AG09319 (cell line): Measurements from ENCODE around the gene SPAG9.
"Not testable (repeated sequence)": the region's sequence is repeated elsewhere in the genome, so short reads cannot be mapped to it uniquely, and the experiment has no call there.

Experiments
- DNase-seq: peaks from one replicate; pipeline ENCODE4 v3.0.0-alpha.2; 2010; ENCODE audit warnings: low read depth; ENCODE audit errors: extremely low read depth
- CTCF ChIP-seq: IDR thresholded peaks from 2 replicates; pipeline ENCODE4 v1.5.1; 2011; ENCODE audit warnings: low read depth, mild to moderate bottlenecking, inconsistent platforms, low read length, moderate library complexity

The SPAG9 gene

DNA sequence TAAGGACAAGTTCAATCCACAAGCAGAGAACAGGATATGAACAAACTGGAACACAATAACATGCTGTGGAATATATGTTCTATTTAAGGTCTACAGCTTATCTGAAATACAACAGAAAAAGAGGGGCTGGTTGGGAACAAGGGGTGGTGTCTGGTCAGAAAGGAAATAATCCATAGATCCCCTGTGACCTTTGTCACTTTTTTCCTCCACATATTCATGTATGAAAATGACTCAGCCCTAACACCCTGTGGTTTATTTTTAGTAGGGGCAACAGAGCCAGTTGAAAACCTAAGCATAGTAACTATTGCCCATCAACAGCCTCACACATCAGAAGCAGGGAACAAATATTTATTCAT is 12.3 kb upstream of the SPAG9 start:
- DNase-seq = no peak

DNA sequence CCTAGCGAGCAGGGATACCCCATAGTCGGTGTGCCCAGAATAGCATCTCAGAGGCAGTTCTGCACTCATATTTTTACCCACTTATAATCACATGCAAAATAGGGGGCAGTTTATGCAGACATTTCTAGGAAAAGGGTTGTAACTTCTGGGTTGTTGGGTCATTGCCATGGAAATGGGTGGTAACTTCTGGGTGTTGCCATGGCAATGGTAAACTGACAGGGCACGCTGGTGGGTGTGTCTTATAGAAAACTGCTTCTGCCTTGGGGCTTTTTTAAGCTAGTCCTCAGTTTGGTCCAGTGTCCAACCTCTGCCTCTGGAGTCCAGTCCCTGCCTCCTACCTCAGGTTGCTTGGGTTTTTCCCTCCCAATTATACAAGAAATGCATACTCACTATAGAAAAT is 7.4 kb upstream of the SPAG9 start:
- no peak for TF ChIP-seq CTCF
- DNase-seq = no peak

More for the DNA sequence above, 12.3 kb upstream of the SPAG9 start:
- no peak for TF ChIP-seq CTCF

- no peak for DNase-seq
- TF ChIP-seq CTCF = no peak
Observed at GRCh38 chr17:51124640-51125503, 4.2 kb upstream of the SPAG9 start.

DNA sequence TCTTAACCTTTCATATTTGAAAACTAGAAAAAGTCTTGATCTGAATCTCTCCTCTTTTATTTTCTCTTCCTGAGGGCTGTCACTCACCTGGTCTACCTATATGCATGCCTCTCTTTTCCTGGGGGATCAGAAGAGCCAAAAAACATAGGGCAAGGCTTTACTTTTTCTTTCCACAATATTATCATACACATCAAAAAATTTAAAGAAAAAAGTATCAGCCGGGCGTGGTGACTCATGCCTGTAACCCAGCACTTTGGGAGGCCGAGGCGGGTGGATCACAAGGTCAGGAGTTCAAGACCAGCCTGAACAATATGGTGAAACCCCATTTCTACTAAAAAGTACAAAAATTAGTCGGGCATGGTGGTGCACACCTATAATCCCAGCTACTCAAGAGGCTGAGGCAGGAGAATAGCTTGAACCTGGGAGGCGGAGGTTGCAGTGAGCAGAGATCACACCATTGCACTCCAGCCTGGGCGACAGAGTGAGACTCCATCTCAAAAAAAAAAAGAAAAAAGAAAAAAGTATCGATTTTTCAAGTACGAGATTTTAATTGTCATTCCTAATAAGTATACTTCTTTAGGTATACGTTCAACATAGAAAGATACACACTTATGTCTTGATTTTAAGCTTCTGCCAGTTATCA is 1.9 kb upstream of the SPAG9 start:
- DNase-seq = not testable (repeated sequence)

DNA sequence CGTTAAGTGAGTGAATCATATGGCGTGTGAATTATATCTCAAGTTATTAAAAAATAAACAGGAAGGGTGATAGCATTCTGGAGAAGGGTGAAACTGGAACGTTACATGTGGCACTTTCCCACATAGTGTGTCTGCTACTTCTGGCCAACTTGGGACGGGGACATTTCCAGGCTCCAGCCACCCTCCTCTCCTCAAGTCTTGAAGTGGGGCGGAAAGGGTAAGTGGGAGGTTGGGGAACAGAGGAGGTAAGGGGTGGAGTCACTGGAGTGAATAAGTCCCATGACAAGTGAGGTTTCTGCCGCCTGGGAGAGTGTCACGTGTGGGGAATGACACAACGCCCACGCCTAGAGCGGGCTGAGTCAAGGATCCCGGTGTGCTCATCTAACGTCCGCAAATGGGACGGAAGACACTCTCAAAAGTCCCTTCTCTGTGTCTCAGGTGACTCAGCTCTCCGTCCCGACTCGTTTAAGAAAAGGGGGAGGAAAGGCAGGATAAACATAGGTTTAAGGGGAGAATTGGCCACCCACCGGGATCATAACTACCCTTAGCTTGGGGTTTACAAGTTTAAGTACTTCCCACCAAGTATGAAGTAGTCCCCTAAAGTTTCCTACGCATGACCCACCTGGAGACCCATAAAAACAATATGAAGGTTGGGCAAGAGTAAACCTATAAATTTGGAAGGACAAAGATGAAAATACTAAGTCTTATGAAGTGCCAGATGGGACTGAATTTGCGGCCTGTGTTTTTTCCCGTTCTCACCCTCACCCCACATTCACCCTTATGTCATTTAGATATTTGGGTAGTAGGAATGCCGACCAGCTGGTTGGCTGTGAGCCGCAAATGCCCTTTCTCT is 1.2 kb upstream of the SPAG9 start:
- DNase-seq = peak; percentile 64

DNA sequence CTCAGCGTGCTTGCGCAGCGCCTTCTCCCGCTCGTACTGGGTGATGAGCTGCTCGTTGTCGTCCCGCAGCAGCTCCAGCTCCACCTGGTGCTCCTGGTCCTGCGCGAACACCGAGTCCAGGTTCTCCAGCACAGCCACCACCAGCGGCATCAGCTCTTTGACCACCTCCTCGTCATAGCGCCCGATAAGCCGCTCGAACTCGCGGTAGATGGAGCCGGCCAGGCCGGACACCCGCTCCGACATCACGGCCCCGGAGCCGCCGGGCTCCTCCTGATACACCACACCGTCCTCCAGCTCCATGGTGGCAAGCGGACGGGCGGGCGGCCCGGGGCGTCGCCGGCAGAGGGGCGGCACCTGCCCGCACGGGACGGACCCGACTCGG is 320 bp downstream of the SPAG9 start:
- DNase-seq = no peak
- TF ChIP-seq CTCF = no peak

More for the DNA sequence above, 1.2 kb upstream of the SPAG9 start:
- no peak for TF ChIP-seq CTCF

DNA sequence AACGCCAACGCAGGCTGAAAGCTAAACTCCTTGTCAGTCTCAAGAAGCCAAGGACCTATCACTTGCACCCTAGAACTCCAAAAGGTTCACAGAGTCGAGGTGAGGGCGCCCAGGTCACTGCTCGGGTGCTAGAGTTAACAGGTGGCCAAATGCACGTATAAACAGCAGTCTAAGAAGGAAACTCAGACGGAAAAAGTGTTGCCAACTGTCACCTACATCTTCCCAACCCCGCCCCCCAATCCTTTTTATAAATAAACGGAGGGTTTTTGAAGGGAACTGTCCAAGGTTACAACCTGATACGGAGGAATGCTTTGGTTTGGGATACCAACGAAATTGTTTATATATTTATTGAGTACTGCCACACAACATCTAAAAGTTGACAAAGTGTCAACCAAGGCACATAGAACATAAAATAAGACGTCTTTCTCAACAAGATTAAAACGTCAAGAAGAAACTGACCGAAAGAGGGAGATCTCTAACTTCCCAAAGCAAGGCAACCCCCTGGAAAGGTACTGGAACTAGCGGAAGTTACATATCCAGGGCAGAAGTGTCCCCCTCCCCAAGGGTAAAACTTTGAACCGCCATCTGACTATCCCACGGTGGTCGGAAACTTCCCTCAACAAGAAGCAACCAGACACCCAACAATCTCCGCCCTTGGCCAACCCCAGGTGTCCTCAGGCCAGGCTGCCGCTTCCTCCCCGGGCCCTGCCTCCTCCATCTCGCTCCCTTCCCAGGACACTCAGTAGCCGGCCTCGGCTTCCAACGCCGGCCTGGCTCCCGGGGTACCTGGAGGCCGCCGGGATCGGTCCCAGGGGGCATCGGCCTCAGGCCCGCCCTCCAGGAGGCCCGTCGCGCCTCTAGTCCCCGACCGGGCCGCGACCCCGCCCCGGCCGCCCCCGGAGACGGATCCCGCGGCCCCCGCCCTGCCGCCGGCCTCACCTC is 982 bp downstream of the SPAG9 start:
- TF ChIP-seq CTCF = peak; percentile 28
- no peak for DNase-seq
